Aorta (tissue), 5 donors: Measurements from ENCODE around the gene RALGAPB. TPM values are rescaled to one million over a fixed set of nuclear protein-coding genes. Genes with fewer than 3 reads are reported as not detected.

Experiments
- ATAC-seq: fragments of 200-7000 bp; cut with Tn5 transposase; one replicate; pipeline ENCODE4 v1.9.1; 2022; ENCODE audit warnings: moderate library complexity; ENCODE audit not compliant: low FRiP score
- DNase-seq, 2 donors: peaks; one replicate each; pipeline ENCODE4 v3.0.0-alpha.2; 2020
- H3K27ac ChIP-seq, 2 donors: one replicate each; pipeline ENCODE4 v1.5.1; 2013; ENCODE audit warnings: low read length in 2 of 2, mild to moderate bottlenecking in 2 of 2, moderate library complexity in 2 of 2, control low read depth in 1 of 2, inconsistent platforms in 1 of 2, low read depth in 1 of 2
- H3K27me3 ChIP-seq, 2 donors: one replicate each; pipeline ENCODE4 v1.6.1; 2013; ENCODE audit warnings: control low read depth in 1 of 2, low read length in 1 of 2, mild to moderate bottlenecking in 1 of 2, moderate library complexity in 1 of 2; ENCODE audit not compliant: insufficient read depth in 2 of 2, control insufficient read depth in 1 of 2
- H3K36me3 ChIP-seq, 2 donors: one replicate each; pipeline ENCODE4 v1.6.1; 2013; ENCODE audit warnings: control low read depth in 1 of 2, low read length in 1 of 2, mild to moderate bottlenecking in 1 of 2; ENCODE audit not compliant: insufficient read depth in 2 of 2, control insufficient read depth in 1 of 2
- H3K4me1 ChIP-seq, 2 donors: one replicate each; pipeline ENCODE4 v1.6.1; 2013; ENCODE audit warnings: low read length in 2 of 2, control low read depth in 1 of 2, mild to moderate bottlenecking in 1 of 2, moderate library complexity in 1 of 2; ENCODE audit not compliant: insufficient read depth in 2 of 2, control insufficient read depth in 1 of 2
- H3K4me3 ChIP-seq, 2 donors: one replicate each; pipeline ENCODE4 v1.5.1; 2013; ENCODE audit warnings: low read length in 2 of 2, control low read depth in 1 of 2, mild to moderate bottlenecking in 1 of 2
- H3K9me3 ChIP-seq: one replicate; pipeline ENCODE4 v1.6.1; 2013; ENCODE audit warnings: mild to moderate bottlenecking, low read length; ENCODE audit not compliant: control insufficient read depth
- WGBS, 2 donors: extraction: QIAGEN DNeasy Blood & Tissue Kit; methylation state at CpG; one replicate each; pipeline ENCODE4 v1.1.7; 2013; 5-methylcytosine and 5-hydroxymethylcytosine counted together
- intact Hi-C, 2 donors: fragments of 100-400 bp; cut with DNase I; formaldehyde crosslinking; loops; one replicate each; pipeline versions ENCODE4 v1.14.2 to v1.15.0; 2022
- polyA plus RNA-seq, 2 donors: library from polyadenylated mRNA; stranded (reverse); fragments of 200-250 nt; gene quantifications; one replicate each; pipeline ENCODE4 v1.2.3, GENCODE V29; 2013
- total RNA-seq, 2 donors: library from RNA; stranded (reverse); fragmentation: NEBNext Ultra II Directional; extraction: Animal tissue kit (Norgen Biotek cat#: 25700); gene quantifications; one replicate each; pipeline ENCODE4 v1.2.1, GENCODE V29; 2021
- donor health status: healthy with polysubstance abuse.
- donor health status: Bipolar disorder and iron deficiency.
- donor health status: DM: no; HTN: no; CAD: no.
- donor health status: DM: no; HTN: no; CAD: no.
- donor health status: DM: yes; HTN: yes; CAD: no.

RALGAPB gene
- total and polyA plus RNA-seq, 4 donors: 5.9 to 41.3 (median 24.1) TPM

- Histone ChIP-seq H3K27me3 (no peaks in the 10 kb centered on the region), H3K27ac (no peak overlapping the region), H3K9me3 (no peaks in the 10 kb centered on the region), H3K4me3 (no peak overlapping the region), H3K36me3 (peaks cover 7 to 21% of the 10 kb centered on the region in 2 donors), H3K4me1 (no peaks in the 10 kb centered on the region)
- intact Hi-C loops: no loop called here
- DNase-seq (no peak), ATAC-seq (no peak)
These were observed 82.8 kb downstream of the RALGAPB start for GRCh38 chr20:38555395-38555794.

DNA sequence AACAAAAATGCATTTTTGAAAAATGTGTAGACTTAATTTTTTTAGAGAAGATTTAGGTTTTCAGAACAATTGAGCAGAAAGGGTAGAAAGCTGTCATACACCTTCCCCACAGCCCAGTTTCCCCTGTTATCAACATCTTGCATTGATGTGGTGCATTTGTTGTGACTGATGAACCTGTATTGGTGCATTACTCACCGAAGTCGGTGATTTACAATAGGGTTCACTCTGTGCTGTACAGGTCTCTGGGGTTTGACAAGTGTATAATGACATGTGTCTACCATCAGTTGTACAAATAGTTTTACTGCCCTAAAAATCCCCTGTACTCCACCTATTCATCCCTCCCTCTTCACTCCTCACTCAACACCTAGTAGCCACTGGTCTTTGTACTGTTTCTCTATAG lies 84.5 kb downstream of the RALGAPB start:
- intact Hi-C loops: no loop called here
- Histone ChIP-seq H3K27ac (no peak overlapping the region), H3K9me3 (no peaks in the 10 kb centered on the region), H3K27me3 (no peaks in the 10 kb centered on the region), H3K4me3 (no peak overlapping the region), H3K36me3 (peaks cover 9% of the 10 kb centered on the region in 2 donors), H3K4me1 (no peaks in the 10 kb centered on the region)
- no peak for DNase-seq
- no peak for ATAC-seq
- 98 to 100% methylated on average over 2 of the region's 2 CpGs for whole genome bisulfite sequencing, 2 donors

- no peak overlapping the region for H3K4me3 ChIP-seq
- 94 to 97% methylated on average over 3 of the region's 3 CpGs for WGBS, 2 donors
- peaks cover 8 to 10% of the 10 kb centered on the region in 2 donors for H3K36me3 ChIP-seq
- ATAC-seq (no peak), DNase-seq (no peak)
- intact Hi-C loops: no loop called here
- no peaks in the 10 kb centered on the region for H3K27me3 ChIP-seq
- no peaks in the 10 kb centered on the region for H3K4me1 ChIP-seq
- no peaks in the 10 kb centered on the region for H3K9me3 ChIP-seq
- H3K27ac ChIP-seq: no peak overlapping the region
These were observed 86.1 kb downstream of the RALGAPB start for GRCh38 chr20:38558596-38559360.

GRCh38 chr20:38559764-38560163 lies 87.1 kb downstream of the RALGAPB start:
- Histone ChIP-seq H3K27me3 (no peaks in the 10 kb centered on the region), H3K36me3 (peaks cover 8 to 10% of the 10 kb centered on the region in 2 donors), H3K27ac (no peak overlapping the region), H3K4me3 (no peak overlapping the region), H3K9me3 (no peaks in the 10 kb centered on the region), H3K4me1 (no peaks in the 10 kb centered on the region)
- no peak for ATAC-seq
- WGBS, 2 donors: 90 to 94% methylated on average over 3 of the region's 3 CpGs
- intact Hi-C loops: no loop called here
- no peak for DNase-seq

GRCh38 chr20:38563802-38564431 lies 91.3 kb downstream of the RALGAPB start:
- intact Hi-C loops: no loop called here
- no peak overlapping the region for H3K4me3 ChIP-seq

DNA sequence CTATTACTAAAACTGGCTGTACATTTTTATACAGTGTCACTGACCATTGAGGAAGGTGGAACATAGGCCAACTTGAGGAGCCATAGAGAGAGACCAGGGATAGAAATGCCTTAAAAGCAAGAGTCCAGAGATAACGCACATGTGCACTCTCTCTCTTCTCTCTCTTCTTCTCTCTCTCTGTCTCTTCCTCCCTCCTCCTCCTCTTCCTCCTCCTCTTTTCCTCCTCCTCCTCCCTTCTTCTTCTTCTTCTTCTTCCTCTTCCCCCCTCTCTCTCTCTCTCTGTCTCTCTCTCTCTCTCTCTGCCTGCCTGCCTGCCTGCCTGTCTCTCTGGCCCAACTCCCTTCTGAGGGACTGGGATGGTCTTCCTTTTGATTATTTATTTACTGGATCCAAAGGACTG lies 92.0 kb downstream of the RALGAPB start:
- ATAC-seq: no peak
- intact Hi-C loops: no loop called here

More at GRCh38 chr20:38563802-38564431, 91.3 kb downstream of the RALGAPB start:
- peaks cover 7 to 10% of the 10 kb centered on the region in 2 donors for H3K36me3 ChIP-seq
- 94% methylated on average over 6 of the region's 6 CpGs for WGBS, 2 donors
- ATAC-seq: no peak
- DNase-seq: no peak
- H3K9me3 ChIP-seq: no peaks in the 10 kb centered on the region
- no peaks in the 10 kb centered on the region for H3K27me3 ChIP-seq
- no peaks in the 10 kb centered on the region for H3K4me1 ChIP-seq
- no peak overlapping the region for H3K27ac ChIP-seq

GRCh38 chr20:38566036-38566598 lies 93.5 kb downstream of the RALGAPB start:
- intact Hi-C loops: no loop called here
- H3K4me3 ChIP-seq: no peak overlapping the region
- no peaks in the 10 kb centered on the region for H3K4me1 ChIP-seq
- 91 to 92% methylated on average over 6 of the region's 6 CpGs for WGBS, 2 donors
- no peaks in the 10 kb centered on the region for H3K9me3 ChIP-seq
- H3K27me3 ChIP-seq: no peaks in the 10 kb centered on the region
- peaks cover 7 to 13% of the 10 kb centered on the region in 2 donors for H3K36me3 ChIP-seq
- DNase-seq (no peak), ATAC-seq (no peak)
- no peak overlapping the region for H3K27ac ChIP-seq

More for the DNA sequence above, 92.0 kb downstream of the RALGAPB start:
- Histone ChIP-seq H3K27me3 (no peaks in the 10 kb centered on the region), H3K4me1 (no peaks in the 10 kb centered on the region), H3K36me3 (peaks cover 4 to 12% of the 10 kb centered on the region in 2 donors), H3K4me3 (no peak overlapping the region), H3K27ac (no peak overlapping the region), H3K9me3 (no peaks in the 10 kb centered on the region)
- no peak for DNase-seq
- 98 to 100% methylated on average over 1 of the region's 1 CpG for whole genome bisulfite sequencing, 2 donors

DNA sequence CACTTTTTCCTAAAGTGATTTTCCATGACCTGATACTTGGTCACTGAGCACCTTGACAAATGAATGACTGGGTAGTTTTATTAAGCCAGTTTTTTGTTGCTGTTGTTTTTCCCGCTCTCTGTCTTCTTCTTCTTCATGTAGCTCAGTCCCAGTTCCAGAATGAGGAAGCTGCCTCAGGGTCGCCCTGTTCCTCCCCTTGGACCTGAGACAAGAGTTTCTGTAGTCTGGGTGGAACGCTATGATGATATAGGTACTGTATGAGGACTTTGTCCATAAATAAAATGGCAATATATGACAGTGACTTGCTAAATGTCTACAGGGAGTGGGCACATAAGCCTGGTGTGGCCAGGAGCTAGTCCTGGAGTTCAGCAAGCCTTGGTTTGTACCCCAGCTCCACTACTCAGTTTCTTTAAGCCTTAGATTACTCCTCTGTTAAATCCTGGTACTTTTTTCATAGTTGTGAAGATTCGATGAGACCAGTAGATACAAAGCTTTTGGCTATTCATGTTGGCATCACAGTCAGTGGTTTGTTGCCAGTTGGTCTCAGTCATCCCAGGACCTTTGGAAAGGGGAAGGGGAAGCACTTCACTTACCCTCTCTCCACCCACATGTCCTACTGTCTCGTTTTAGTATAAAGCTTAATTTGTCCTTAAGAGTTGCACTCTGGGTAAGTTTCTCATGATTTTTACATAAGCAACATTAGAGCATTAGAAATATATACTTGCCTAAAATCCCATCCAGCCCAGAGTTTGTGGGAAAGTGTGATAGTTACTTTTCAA lies 97.3 kb downstream of the RALGAPB start:
- H3K27me3 ChIP-seq: no peaks in the 10 kb centered on the region
- 80 to 85% methylated on average over 5 of the region's 5 CpGs for WGBS, 2 donors
- no peak overlapping the region for H3K27ac ChIP-seq
- H3K36me3 ChIP-seq: peaks cover 10 to 12% of the 10 kb centered on the region in 2 donors
- ATAC-seq (no peak), DNase-seq (no peak)
- no peaks in the 10 kb centered on the region for H3K9me3 ChIP-seq
- H3K4me3 ChIP-seq: no peak overlapping the region
- no peaks in the 10 kb centered on the region for H3K4me1 ChIP-seq
- intact Hi-C loops: no loop called here
